Measurements from ENCODE around the gene ELOVL2. TPM values are rescaled to one million over a fixed set of nuclear protein-coding genes. Genes with fewer than 3 reads are reported as not detected.
"Not testable (repeated sequence)": the region's sequence is repeated elsewhere in the genome, so short reads cannot be mapped to it uniquely, and the experiment has no call there.

Gene ELOVL2
- total RNA-seq, 2 donors from 2014 or later = 2.9 to 3.0 TPM

DNA sequence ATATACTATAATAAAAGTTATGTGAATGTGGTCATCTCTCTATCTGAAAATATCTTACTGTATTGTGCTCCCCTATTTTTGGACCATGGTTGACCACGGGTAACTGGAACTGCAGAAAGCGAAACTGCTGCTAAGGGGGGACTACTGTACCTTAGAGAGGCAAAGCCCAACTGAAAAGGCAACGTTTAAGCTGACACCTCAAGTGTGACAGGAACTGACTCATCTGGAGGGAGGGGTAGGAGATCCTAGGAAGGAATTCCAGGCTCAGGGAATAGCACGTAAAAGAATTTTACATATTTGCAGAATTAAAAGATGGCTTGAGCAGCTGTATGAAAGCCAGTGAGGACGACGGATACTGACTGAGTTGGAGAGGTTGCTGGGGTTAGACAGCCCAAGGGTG, 34.8 kb downstream of the ELOVL2 start:
- DNase-seq (no peak), ATAC-seq (no peak)
- H3K27ac ChIP-seq = no peak overlapping the region
- 66 to 67% methylated on average over 6 of the region's 6 CpGs for WGBS, 2 donors
- no peaks in the 10 kb centered on the region for H3K9me3 ChIP-seq
- no peak overlapping the region for H3K4me3 ChIP-seq
- TF ChIP-seq, protein P1, sequence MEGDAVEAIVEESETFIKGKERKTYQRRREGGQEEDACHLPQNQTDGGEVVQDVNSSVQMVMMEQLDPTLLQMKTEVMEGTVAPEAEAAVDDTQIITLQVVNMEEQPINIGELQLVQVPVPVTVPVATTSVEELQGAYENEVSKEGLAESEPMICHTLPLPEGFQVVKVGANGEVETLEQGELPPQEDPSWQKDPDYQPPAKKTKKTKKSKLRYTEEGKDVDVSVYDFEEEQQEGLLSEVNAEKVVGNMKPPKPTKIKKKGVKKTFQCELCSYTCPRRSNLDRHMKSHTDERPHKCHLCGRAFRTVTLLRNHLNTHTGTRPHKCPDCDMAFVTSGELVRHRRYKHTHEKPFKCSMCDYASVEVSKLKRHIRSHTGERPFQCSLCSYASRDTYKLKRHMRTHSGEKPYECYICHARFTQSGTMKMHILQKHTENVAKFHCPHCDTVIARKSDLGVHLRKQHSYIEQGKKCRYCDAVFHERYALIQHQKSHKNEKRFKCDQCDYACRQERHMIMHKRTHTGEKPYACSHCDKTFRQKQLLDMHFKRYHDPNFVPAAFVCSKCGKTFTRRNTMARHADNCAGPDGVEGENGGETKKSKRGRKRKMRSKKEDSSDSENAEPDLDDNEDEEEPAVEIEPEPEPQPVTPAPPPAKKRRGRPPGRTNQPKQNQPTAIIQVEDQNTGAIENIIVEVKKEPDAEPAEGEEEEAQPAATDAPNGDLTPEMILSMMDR (IDR thresholded peaks at IDR 0.05) = no peak
- TF ChIP-seq POLR2A (IDR thresholded peaks at IDR 0.05) = no peak
- H3K27me3 ChIP-seq = no peaks in the 10 kb centered on the region
- no peaks in the 10 kb centered on the region for H3K36me3 ChIP-seq (replicated peaks in 1 of 2; ENCODE audit: insufficient read depth in 1 of 2, low read depth in 2 of 2)
- intact Hi-C loops (cut with DNase I) = no loop called here
- H3K4me1 ChIP-seq = peaks cover 8% of the 10 kb centered on the region

DNA sequence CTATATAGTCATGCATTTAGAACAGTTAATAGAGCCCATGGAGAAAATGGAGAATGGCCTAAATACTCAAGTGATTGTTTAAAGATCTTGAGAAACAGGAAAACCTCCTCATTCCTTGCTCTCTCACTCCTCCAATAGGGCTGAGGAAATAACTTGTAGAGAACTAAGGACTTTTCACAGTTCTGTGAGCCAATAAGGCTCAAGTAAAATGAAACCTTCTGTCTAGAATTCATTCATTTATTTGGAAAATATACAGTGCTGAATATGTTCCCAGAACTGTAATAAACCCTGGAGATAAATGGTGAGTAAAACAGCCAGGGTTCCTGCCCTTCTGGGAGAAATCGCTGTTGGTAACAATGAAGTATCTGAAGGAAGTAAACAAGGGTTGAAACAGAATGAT, 35.3 kb downstream of the ELOVL2 start:
- H3K4me3 ChIP-seq = no peak overlapping the region

DNA sequence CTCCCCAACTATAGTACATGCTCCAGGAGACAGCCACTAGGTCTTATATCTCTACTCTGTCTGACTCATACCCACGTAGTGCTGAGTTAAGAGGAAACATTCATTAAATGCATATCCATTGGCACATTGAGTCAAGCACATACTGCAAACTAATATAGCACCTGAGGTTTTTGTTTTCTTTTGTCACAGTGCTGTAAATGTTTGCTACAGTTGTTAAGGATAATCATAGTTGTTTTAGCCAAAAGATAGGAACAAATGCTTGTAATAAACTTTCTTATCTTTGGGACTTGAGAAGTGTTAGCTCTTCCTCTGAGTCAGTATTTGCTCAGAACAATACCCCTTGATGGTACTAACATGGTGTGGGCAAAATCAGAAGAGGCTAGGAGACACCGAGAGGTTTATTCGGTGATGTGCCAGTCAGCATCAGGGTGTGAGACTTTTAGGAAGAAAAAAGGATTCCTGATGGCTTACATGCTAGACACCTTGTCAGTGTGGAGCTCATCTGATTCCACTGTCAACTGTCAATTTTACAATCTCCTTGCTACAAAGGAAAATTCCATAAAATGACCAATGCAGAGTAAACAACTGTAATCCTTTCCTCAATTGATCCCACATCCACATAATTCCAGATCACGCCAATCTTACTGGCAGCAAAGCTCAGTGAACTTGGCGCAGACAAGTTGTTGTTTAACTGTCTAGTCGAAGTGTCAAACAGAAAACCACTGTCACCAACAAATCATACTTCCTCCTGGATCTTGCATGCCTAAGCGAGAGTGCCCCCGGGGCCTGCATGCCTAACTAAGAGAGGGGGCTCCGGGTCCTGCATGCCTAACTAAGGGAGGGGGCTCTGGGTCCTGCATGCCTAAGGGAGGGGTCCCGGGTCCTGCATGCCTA, 36.1 kb downstream of the ELOVL2 start:
- no peak for ATAC-seq
- intact Hi-C loops (cut with DNase I) = no loop called here
- Histone ChIP-seq H3K4me3 (no peak overlapping the region), H3K36me3 (replicated peaks in 1 of 2; ENCODE audit: insufficient read depth in 1 of 2, low read depth in 2 of 2) (no peaks in the 10 kb centered on the region), H3K27ac (no peak overlapping the region), H3K4me1 (peaks cover 8% of the 10 kb centered on the region), H3K27me3 (no peaks in the 10 kb centered on the region), H3K9me3 (no peaks in the 10 kb centered on the region)
- no peak for TF ChIP-seq POLR2A (IDR thresholded peaks at IDR 0.05)
- TF ChIP-seq, protein P1 (IDR thresholded peaks at IDR 0.05) = no peak
- DNase-seq = no peak
- WGBS, 2 donors = 63 to 64% methylated on average over 9 to 10 of the region's 10 CpGs

More for the DNA sequence above, 35.3 kb downstream of the ELOVL2 start:
- Histone ChIP-seq H3K27ac (no peak overlapping the region), H3K27me3 (no peaks in the 10 kb centered on the region), H3K4me1 (peaks cover 8% of the 10 kb centered on the region), H3K36me3 (replicated peaks in 1 of 2; ENCODE audit: insufficient read depth in 1 of 2, low read depth in 2 of 2) (no peaks in the 10 kb centered on the region), H3K9me3 (no peaks in the 10 kb centered on the region)
- intact Hi-C loops (cut with DNase I) = no loop called here
- 55 to 58% methylated on average over 1 of the region's 1 CpG for WGBS, 2 donors
- TF ChIP-seq, protein P1 (IDR thresholded peaks at IDR 0.05) = no peak
- no peak for TF ChIP-seq POLR2A (IDR thresholded peaks at IDR 0.05)
- DNase-seq (no peak), ATAC-seq (no peak)

DNA sequence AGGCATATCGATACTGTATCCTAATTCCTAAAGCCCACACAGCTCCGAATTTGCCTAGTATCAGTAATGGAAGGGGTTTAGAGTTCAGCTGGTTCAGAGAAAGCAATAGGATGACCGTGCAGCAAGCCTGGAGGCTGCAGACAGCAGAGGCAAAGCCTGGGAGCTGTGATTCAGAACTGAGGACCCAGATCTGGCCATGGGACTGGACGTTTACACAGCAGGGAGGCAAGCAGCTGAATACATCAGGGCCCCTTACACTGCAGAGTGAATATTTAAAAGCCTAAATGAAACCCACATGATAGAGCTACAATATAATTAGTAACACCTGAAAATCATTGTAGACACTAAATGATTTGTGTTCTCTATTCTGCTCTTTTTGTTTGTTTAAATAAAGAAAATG, 38.0 kb downstream of the ELOVL2 start:
- WGBS, 2 donors = 57 to 58% methylated on average over 4 of the region's 4 CpGs
- no peaks in the 10 kb centered on the region for H3K36me3 ChIP-seq (replicated peaks in 1 of 2; ENCODE audit: insufficient read depth in 1 of 2, low read depth in 2 of 2)
- H3K9me3 ChIP-seq = no peaks in the 10 kb centered on the region
- H3K4me3 ChIP-seq = no peak overlapping the region
- TF ChIP-seq, protein P1 (IDR thresholded peaks at IDR 0.05) = no peak
- no peak for TF ChIP-seq POLR2A (IDR thresholded peaks at IDR 0.05)
- intact Hi-C loops (cut with DNase I) = no loop called here
- no peaks in the 10 kb centered on the region for H3K27me3 ChIP-seq
- no peaks in the 10 kb centered on the region for H3K4me1 ChIP-seq
- ATAC-seq (no peak), DNase-seq (no peak)
- H3K27ac ChIP-seq = no peak overlapping the region

DNA sequence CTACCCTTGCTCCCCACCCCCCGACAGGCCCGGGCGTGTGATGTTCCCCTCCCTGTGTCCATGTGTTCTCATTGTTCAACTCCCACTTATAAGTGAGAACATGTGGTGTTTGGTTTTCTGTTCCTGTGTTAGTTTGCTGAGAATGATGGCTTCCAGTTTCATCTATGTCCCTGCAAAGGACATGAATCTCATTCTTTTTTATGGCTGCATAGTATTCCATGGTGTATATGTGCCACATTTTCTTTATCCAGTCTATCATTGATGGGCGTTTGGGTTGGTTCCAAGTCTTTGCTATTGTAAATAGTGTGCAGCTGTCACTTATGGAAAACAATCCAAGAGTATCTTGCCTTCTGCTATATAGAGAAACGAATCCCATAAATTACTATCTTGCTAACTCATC, 40.8 kb downstream of the ELOVL2 start:
- intact Hi-C loops (cut with DNase I); ATAC-seq; H3K4me1 ChIP-seq; H3K9me3 ChIP-seq; DNase-seq; H3K4me3 ChIP-seq; H3K36me3 ChIP-seq (replicated peaks in 1 of 2; ENCODE audit: insufficient read depth in 1 of 2, low read depth in 2 of 2); H3K27me3 ChIP-seq; H3K27ac ChIP-seq: not testable (repeated sequence)
- whole genome bisulfite sequencing, 2 donors = 80 to 92% methylated on average over 5 of the region's 5 CpGs

Data from body of pancreas (tissue), 4 donors.